GOT3 (cell line): ENCODE results near the gene CPSF4L.
"Not testable (repeated sequence)": the region's sequence is repeated elsewhere in the genome, so short reads cannot be mapped to it uniquely, and the experiment has no call there.

Source experiments
- DNase-seq: peaks from one replicate; lab custom pipeline; 2025; ENCODE audit warnings: mixed read lengths; lab: John Stamatoyannopoulos, UW

CPSF4L gene

GRCh38 chr17:73268582-73269328, 7.1 kb upstream of the CPSF4L start:
- no peak for DNase-seq

- DNase-seq = no peak
These were observed 6.2 kb upstream of the CPSF4L start for GRCh38 chr17:73267648-73268537.

- DNase-seq = no peak
These were observed 5.1 kb upstream of the CPSF4L start for GRCh38 chr17:73266796-73267195.

GRCh38 chr17:73265646-73266640, 4.3 kb upstream of the CPSF4L start:
- no peak for DNase-seq

GRCh38 chr17:73264448-73264847, 2.8 kb upstream of the CPSF4L start:
- DNase-seq = not testable (repeated sequence)

GRCh38 chr17:73262676-73263642, 1.3 kb upstream of the CPSF4L start:
- no peak for DNase-seq

GRCh38 chr17:73261952-73262675, 434 bp upstream of the CPSF4L start:
- DNase-seq = no peak

GRCh38 chr17:73257516-73257915, 4.2 kb downstream of the CPSF4L start:
- no peak for DNase-seq

GRCh38 chr17:73256220-73256619, 5.5 kb downstream of the CPSF4L start:
- no peak for DNase-seq

- DNase-seq = no peak
These were observed 6.0 kb downstream of the CPSF4L start for GRCh38 chr17:73255671-73256181.

GRCh38 chr17:73251871-73252270, 9.8 kb downstream of the CPSF4L start:
- no peak for DNase-seq

- DNase-seq = no peak
These were observed 10.6 kb downstream of the CPSF4L start for GRCh38 chr17:73250851-73251640.

GRCh38 chr17:73249700-73250099, 12.0 kb downstream of the CPSF4L start:
- no peak for DNase-seq

- DNase-seq = no peak
These were observed 13.1 kb downstream of the CPSF4L start for GRCh38 chr17:73248532-73248931.

- no peak for DNase-seq
These were observed 14.0 kb downstream of the CPSF4L start for GRCh38 chr17:73247726-73248125.

GRCh38 chr17:73240561-73240960, 21.1 kb downstream of the CPSF4L start:
- no peak for DNase-seq

- no peak for DNase-seq
These were observed 24.0 kb downstream of the CPSF4L start for GRCh38 chr17:73237714-73238113.

GRCh38 chr17:73234736-73235135, 26.9 kb downstream of the CPSF4L start:
- DNase-seq = no peak
